Astrocyte of the spinal cord (primary cell): ENCODE measurements around the gene OBP2A.
"Not testable (repeated sequence)": the region's sequence is repeated elsewhere in the genome, so short reads cannot be mapped to it uniquely, and the experiment has no call there.

ENCODE experiments used
- DNase-seq: peaks from one replicate; pipeline ENCODE4 v3.0.0; 2011; ENCODE audit warnings: low read depth, low spot score
- H3K4me3 ChIP-seq: 2 replicates; pipeline ENCODE4 v1.5.1; 2011; ENCODE audit warnings: low read depth, mild to moderate bottlenecking, low read length, moderate library complexity
- CTCF ChIP-seq: IDR thresholded peaks from 2 replicates; pipeline ENCODE4 v1.5.1; 2012; ENCODE audit warnings: low read depth, mild to moderate bottlenecking, low read length, inconsistent platforms
- in situ Hi-C: cut with HindIII; loops from 2 replicates; pipeline ENCODE4 v1.10.0; 2017; ENCODE audit warnings: low sequenced_read_pairs

OBP2A gene

GRCh38 chr9:135531096-135531495 is 14.8 kb upstream of the OBP2A start:
- DNase-seq, result no peak
- no peak for TF ChIP-seq CTCF
- in situ Hi-C loops, result no loop called here
- H3K4me3 ChIP-seq, result no peak overlapping the region

GRCh38 chr9:135533113-135533512 is 12.8 kb upstream of the OBP2A start:
- in situ Hi-C loops, result no loop called here
- H3K4me3 ChIP-seq, result no peak overlapping the region
- TF ChIP-seq CTCF, result no peak
- no peak for DNase-seq

- DNase-seq, result no peak
- in situ Hi-C loops, result no loop called here
- no peak for TF ChIP-seq CTCF
Measured at GRCh38 chr9:135533674-135534073, 12.3 kb upstream of the OBP2A start.

GRCh38 chr9:135534192-135534711 is 11.7 kb upstream of the OBP2A start:
- in situ Hi-C loops, H3K4me3 ChIP-seq, DNase-seq: not testable (repeated sequence)

More at GRCh38 chr9:135533674-135534073, 12.3 kb upstream of the OBP2A start:
- H3K4me3 ChIP-seq, result no peak overlapping the region

GRCh38 chr9:135534826-135535225 is 11.1 kb upstream of the OBP2A start:
- H3K4me3 ChIP-seq, DNase-seq, in situ Hi-C loops: not testable (repeated sequence)

GRCh38 chr9:135535631-135536030 is 10.3 kb upstream of the OBP2A start:
- DNase-seq, result not testable (repeated sequence)

GRCh38 chr9:135536216-135536615 is 9.7 kb upstream of the OBP2A start:
- TF ChIP-seq CTCF, result no peak
- in situ Hi-C loops, result no loop called here
- DNase-seq, result peak; percentile 29
- no peak overlapping the region for H3K4me3 ChIP-seq

More at GRCh38 chr9:135535631-135536030, 10.3 kb upstream of the OBP2A start:
- in situ Hi-C loops, H3K4me3 ChIP-seq: not testable (repeated sequence)

- H3K4me3 ChIP-seq, in situ Hi-C loops, DNase-seq: not testable (repeated sequence)
Measured at GRCh38 chr9:135543262-135543894, 2.5 kb upstream of the OBP2A start.
